ENCODE results near the gene SEMA3E.
A peak's percentile ranks its signal among the peaks of the same experiment; 100 is the strongest.
"Not testable (repeated sequence)": the region's sequence is repeated elsewhere in the genome, so short reads cannot be mapped to it uniquely, and the experiment has no call there.

SEMA3E gene

DNA sequence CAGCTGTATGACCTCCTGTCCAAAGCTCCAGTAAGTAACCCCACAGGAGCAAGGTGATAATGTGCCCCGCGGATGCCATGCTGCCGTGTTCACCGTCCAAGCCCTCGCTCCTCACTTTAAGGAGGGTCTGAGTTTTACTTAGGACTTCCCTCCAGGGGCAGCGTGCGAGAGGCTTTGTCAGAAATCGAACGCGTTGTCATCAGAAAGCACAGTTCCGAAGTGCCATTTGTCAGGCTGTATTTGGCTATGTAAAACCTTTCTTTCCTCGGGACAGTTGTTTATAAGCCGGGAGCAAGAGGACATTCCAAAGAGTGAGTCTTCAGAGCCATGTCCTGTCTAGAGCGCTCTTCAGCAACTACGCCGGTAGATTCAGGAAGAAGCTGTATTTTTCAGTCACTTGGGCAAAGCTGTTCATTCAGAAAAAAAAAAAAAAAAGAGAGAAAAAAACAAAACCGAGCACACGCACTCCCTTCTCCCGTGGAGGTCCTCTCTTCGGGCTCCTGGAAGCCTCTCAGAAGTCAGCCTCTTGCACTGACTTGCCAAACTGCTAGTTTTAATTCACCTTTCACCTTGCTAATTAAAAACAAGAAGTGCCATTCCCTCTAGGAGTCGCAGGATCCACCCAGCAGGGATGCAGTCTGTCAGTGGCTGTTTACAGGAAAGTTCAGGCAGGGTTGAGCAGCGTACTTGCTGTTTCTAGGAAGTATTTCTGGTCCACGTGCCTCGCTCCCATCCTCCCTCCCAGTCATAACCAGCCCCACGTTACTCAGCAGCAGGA is at the start of gene SEMA3E:
SEMA3E (minus strand) TSS at position 676 of the 778 bp plus-strand sequence.
- DNase-seq (ENCODE audit: extremely low spot score, insufficient read length, low read depth) (no peak), FAIRE-seq (no peak)

DNA sequence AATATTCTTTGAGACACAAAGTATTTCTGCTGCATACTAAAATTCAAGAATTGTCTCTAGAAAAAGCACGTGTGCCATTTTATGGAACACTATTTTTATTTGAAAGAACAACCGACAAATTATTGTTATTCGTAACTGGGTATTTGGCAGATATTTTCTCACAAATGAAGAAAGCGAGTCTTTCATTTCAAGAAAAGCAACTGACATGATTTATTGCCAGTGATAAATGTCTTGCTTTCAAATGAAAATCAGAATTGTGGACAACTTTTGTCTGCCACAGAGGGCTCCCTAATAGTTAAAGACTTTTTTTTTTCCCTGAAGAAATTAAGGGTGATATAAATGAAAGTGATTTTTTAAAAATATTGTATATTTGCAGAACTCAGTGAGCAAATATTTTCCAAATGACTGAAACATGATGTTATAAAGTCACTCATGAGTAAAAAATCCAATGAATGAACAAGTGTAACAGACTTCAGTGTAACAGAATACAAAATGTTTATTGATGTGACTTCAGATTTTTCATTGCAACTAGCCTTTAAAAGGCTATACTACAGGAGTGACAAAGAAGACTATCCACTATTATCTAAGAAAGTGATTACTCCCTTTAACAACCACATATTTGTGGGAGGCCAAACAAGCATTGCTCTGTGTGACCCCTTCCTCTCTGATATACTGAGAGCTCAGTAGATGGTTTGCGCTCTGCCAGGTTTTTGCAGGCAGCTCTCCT is 49.0 kb upstream of the SEMA3E start:
- DNase-seq (ENCODE audit: extremely low spot score, insufficient read length, low read depth) (no peak), FAIRE-seq (no peak)

DNA sequence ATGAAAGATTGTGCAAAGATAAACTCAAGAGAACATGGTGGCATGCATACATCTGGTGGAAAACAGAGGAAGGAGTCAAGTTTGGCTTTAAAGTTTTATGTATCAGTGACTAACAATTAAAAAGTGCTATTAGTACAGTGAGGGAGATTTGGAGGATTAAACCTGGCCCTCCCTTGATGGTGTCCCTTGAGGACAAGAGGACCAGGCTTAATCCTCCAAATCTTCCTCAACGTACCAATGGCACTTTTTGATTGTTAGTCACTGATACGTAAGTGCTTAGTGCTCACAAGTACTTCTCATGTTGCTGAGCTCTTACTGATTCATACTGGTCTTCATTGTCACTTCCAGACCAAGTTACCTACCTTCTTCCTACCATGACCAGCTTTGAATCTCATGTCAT is 47.2 kb upstream of the SEMA3E start:
- no peak for DNase-seq (ENCODE audit: extremely low spot score, insufficient read length, low read depth)
- FAIRE-seq = no peak

DNA sequence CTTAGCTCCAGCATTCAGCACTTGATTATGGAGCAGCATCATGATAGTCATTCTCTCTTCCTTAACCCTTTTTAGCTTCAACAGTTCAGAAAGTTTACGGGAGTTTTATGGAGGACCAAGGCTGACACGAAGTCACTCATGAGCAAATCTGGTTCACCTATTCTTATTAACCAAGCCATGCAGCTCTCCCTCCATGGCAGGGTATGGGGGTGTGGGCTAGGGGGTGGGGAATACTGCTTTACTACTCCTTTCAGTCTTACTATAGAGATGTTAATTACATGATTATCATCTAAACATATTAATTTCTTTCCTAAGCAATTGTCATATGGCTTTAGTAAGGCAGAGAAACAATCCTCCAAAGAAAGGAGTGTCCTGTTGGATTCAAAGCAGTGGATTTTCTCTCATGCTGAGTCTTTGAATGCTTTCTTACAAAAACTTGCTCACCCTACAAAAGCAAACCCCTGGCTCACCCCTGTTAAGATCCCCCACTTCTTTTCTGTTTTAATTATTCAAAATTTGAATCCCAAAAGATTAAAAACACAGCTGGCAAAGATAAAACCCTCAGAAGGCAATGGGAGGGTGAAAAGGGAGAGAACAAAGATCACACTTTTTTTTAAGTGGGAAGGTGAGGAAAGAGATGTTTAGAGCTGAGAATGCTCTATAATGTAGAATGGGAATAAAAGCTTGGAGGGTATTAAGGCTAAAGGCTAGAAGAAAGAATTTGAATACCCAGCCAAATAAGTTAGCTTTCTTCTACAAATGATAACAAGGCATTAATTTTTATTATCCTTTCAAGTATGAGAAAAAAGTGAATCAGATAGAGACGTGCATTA is 46.4 kb upstream of the SEMA3E start:
- DNase-seq (ENCODE audit: extremely low spot score, insufficient read length, low read depth) (no peak), FAIRE-seq (no peak)

DNA sequence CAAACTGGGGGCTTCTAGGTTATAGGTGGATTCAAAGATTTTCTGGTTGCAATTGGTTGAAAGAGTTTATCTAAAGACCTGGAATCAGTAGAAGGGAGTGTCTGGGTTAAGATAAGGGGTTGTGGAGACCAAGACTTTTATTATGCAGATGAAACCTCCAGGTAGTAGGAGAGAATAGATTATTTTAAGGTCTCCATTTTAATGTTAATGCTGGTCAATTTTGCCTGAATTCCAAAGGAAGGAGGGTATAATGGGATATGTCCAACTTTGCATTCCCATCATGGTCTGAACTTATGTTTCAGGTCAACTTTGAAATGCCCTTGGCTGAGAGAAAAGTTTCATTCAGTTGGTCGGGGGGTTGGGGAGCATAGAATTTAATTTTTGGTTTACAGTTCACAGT is 44.3 kb upstream of the SEMA3E start:
- FAIRE-seq = no peak

DNA sequence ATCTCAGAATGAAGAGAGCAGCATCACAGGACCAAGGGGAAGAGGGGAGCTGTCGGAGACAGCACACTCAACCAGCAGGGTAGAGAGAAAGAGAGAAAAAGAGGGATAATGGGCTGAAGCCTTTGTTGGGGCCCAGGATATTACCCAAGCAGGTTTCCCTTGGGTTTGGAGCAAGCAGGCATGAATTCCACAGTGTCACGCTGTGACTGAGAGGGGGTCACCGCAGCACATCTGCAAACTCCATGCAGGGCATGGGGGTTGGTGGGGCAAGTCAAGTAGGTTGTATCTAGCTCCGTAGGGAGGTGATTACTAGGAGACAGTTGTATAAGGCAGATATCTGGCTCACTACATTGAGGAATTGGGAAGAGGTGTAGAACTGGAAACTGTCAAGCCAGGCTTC is 42.2 kb upstream of the SEMA3E start:
- no peak for FAIRE-seq
- no peak for DNase-seq (ENCODE audit: extremely low spot score, insufficient read length, low read depth)

More for the DNA sequence above, 44.3 kb upstream of the SEMA3E start:
- DNase-seq (ENCODE audit: extremely low spot score, insufficient read length, low read depth) = no peak

DNA sequence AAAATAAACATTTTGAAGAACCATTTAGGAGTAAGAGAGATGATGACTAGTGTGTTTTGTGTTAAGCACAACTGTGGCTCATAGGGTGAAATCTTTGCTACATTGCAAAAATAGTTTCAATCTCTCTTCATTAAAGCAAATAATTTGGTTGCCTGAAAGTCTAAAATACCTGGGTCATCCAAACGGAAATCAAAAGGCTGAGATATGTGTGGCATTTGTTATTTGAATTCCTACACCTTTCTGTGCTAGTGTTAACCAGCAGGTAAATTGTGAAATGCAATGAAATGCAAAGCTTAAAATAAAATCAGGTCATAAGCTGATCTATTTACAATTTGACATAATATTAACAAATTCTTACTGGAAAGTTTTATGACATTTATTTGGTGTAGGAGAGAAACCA is 40.9 kb upstream of the SEMA3E start:
- DNase-seq (ENCODE audit: extremely low spot score, insufficient read length, low read depth) (no peak), FAIRE-seq (no peak)

DNA sequence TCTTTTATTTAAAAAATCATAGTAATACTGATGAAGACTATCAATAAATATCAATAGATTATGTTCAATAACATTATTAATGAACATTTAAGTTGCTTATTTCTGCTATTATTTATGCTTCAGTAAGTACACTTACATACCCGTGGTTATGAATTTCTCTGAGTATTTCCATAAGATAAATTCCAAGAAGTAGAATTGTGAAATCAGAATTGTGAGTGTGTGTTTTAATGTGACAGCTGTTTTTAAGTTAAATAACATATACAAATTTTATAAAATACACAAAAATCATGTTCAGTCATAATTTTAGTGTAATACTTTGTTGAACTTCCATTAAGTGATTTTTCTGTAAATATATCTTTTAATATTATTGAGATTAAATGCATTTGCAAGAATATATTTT is 37.5 kb upstream of the SEMA3E start:
- DNase-seq (ENCODE audit: extremely low spot score, insufficient read length, low read depth) (no peak), FAIRE-seq (no peak)

DNA sequence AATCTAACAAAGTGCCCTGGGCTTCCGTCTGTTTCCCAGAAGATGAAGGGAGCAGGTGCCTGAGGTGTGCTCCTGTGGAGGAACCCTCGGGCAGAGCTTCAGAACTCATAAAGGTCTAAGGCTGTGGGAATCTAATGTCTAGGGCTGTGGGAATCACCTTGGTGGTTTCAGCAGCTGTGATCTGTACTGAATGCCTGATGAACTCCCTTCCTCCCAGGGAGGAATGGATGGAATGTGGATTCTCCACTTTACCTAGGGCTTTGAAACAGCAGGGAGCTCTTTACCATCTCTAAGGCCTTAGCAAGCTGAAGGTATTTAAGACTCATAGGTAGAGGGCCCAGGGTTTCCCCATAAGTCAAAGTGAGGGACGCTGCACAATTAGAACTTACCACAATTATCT is 36.0 kb upstream of the SEMA3E start:
- DNase-seq (ENCODE audit: extremely low spot score, insufficient read length, low read depth) (no peak), FAIRE-seq (no peak)

DNA sequence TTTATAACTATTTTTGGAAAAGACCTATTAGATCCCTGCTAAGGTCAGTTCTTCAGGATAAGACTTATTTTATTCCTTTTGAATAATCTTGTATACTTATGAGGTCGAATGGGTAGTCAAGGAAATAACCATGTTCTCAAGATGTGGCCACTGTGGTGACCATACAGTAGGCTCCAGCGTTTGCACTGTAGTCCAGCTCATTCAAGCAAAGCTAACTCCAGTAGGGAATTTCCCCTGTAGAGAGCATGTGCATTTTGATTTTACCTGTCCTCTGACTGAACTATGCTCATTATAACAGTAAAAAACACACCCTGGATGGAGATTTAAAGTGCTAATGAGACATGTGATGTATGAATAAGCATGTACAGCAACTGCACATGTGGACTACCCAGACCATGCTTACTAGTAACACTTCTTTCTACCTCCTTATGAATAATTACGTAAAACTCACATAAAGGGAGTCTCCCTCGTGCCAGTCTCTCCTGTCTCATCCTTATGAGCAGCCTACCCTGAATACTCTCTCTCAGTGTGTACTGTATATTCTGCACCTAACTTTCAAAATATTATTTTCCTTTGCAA is 32.4 kb upstream of the SEMA3E start:
- FAIRE-seq (no peak), DNase-seq (ENCODE audit: extremely low spot score, insufficient read length, low read depth) (no peak)

DNA sequence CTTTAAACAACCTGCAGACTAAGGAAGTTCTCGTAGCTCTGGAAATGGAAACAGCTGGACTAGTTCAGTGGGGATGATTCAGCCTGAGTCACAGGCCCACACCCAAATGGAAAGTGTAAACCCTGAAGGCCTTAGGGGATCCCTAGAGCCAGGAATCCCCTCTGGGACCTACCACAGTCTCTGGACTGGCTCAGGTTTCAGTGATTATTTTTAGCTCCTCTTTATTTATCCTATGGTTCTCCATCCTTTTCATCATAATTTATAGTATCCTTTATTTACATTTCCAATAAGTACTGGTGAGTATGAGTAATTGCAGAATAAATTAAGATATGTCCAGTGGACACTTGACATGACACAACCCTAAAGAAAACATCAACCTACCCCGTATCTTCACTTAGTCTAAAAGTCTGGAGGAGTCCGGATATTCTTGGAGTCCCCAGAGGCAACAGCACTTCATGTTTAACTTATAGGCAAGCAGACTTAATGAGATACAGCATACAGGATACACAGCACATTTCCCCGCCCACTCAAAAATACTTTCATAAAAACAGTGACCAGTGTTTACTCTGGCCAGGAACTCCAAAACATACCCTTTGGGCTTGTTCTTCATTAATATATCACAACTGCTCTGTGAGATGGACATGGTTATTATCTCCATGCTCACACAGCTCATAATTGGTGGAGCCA is 28.4 kb upstream of the SEMA3E start:
- DNase-seq (ENCODE audit: extremely low spot score, insufficient read length, low read depth) (no peak), FAIRE-seq (no peak)

DNA sequence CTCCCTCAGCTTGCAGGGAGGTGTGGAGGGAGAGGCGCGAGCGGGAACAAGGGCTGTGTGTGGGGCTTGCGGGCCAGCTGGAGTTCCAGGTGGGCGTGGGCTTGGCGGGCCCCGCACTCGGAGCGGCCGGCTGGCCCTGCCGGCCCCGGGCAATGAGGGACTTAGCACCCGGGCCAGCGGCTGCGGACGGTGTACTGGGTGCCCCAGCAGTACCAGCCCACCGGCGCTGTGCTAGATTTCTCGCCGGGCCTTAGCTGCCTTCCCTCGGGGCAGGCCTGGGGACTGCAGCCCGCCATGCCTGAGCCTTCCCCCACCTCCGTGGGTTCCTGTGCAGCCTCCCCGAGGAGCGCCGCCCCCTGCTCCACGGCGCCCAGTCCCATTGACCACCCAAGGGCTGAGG is 24.4 kb upstream of the SEMA3E start:
- FAIRE-seq; DNase-seq (ENCODE audit: extremely low spot score, insufficient read length, low read depth): not testable (repeated sequence)

DNA sequence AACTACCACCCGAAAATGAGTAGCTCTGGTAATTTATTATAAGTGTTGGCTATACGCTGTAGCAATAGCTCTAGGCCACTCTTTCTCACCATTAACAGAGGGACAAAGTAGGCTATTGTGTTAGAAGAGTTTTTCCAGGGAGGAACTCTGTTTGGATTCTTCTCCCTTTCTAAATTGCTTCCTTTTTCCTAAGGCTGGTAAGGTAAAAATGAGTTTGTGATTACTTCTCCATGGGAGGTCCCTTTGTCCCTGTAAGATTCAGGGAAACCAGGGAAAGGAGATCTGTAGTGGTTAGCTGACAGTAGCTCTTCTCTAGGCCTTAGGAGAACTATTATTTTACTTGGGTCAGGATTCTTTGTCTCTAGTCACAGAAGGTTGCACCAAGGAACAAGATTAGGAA is 23.2 kb upstream of the SEMA3E start:
- no peak for FAIRE-seq

DNA sequence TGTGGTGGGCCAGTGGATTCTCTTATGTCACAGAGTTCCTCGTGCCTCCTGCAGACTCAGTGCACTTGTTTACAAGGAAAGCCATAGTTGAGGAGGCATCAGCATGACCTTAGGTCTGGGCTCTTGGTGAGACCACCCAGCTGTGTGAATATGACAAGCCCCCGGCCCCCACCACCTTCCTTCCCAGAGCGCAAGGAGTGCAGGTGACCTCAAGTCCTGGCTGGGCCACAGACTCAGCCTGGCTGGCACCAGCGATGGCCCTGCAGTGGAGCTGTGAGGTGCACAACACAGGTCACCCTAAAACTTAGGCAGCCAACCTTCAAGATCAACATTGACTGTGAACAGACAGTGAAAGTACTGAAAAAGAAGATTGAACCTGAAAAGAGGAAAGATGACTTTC is 14.2 kb upstream of the SEMA3E start:
- FAIRE-seq = no peak

More for the DNA sequence above, 23.2 kb upstream of the SEMA3E start:
- no peak for DNase-seq (ENCODE audit: extremely low spot score, insufficient read length, low read depth)

DNA sequence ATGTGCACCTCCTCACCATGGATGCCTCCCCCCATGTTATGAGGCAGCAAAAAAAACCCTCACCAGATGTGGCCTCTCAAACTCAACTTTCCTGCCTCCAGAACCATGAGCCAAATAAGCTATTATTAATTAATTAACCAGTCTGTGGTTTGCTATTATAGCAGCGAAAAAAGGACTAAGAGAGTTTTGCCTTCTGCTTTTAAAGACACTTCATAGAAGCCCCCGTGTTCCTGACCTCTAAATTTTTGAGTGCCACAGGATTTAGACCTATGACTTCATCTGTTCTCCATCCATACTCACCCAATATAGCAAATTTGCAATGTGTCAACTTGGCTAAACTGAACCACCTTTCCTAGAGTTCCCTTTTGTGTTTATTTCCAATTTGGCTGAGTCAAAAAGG is 9.2 kb upstream of the SEMA3E start:
- no peak for DNase-seq (ENCODE audit: extremely low spot score, insufficient read length, low read depth)
- no peak for FAIRE-seq

More for the DNA sequence above, 14.2 kb upstream of the SEMA3E start:
- DNase-seq (ENCODE audit: extremely low spot score, insufficient read length, low read depth) = no peak

DNA sequence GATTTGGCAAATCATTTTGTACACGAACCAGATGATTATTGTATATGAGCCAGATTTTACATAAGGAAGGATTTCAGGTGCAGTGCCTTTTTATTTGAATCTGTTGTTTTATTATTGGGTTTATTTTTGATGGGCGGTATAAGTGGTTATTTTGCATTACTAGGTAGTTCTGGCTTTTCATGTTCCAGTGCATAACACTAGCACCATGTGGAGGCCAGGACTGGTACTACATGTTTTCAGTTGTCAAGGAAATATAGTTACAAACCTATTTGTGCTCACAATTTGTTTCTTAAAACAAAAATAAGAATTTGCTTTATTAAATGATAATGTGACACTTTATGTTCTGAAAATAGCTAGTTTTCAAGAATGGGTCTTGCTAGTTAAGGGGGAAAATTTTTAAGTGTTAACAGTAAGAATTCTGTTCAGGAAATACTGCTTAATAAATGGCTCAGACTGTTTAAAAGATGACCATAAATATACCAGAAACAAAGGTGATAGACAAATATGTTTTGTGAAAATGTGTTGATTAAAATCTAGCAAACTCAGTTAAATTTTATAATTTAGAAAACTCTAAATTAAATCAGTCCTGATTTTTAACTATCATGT is 7.1 kb upstream of the SEMA3E start:
- no peak for DNase-seq (ENCODE audit: extremely low spot score, insufficient read length, low read depth)
- FAIRE-seq = peak; percentile 38

DNA sequence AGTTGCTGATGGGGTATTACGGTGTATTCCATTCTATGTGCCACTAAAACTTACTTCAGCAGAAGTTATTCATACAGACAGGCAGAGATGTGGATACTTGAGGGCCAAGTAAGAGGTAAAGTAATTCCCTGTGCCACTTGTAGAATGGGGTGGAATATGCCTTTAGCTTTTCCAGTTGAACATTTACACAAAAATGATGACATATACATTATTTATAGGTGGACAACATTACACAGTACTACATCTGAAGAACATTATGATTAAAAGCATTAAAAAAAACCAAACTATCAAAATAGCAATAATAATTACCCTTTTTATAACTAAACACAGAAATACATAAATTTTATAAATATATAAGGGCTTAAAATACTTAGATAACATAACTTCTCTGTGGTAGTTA is 3.5 kb upstream of the SEMA3E start:
- DNase-seq (ENCODE audit: extremely low spot score, insufficient read length, low read depth) = no peak
- FAIRE-seq = no peak

DNA sequence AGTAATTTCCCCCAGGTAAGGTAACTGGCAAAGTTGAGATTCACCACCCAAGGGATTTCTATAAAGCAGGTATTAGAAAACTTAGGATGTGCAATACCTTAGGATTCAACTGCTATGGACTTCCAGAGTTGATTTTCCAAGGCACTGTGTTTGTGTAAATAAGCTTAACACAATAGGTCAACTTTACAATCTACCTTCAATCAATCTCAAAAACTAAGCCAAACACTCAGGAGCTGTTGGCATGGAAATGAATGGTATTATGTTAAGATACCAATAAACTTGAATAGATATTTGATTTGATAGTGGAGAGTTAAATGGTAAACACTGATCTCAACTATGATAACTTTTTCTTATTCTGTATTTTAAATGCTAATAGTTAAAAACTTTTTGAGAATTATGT is 762 bp upstream of the SEMA3E start:
- FAIRE-seq (no peak), DNase-seq (ENCODE audit: extremely low spot score, insufficient read length, low read depth) (no peak)

DNA sequence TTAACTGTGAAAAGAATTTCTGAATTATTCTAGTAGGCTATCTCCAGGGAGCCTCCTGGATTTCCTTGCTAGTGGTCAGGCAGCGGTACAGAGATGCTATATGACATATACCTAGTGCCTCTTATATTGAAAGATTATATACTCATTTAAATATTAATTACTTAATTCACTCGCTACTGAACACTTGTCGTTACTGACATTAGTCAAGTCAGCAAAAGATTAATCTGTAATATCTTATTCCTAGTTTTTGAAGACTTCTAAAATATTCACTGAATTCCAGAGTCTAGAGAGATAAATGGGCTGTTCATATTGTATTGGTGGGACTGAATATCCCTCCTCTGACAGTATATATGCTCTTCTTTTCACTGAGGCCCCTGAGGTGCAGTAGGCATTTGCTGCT is 2.9 kb downstream of the SEMA3E start:
- no peak for FAIRE-seq
- DNase-seq (ENCODE audit: extremely low spot score, insufficient read length, low read depth) = no peak

All from GM18507 (cell line).